Testis (tissue), 3 donors: ENCODE data around the gene TMEM39B. TPM values are rescaled to one million over a fixed set of nuclear protein-coding genes. Genes with fewer than 3 reads are reported as not detected.
"Not testable (repeated sequence)": the region's sequence is repeated elsewhere in the genome, so short reads cannot be mapped to it uniquely, and the experiment has no call there.

Experiments used
- DNase-seq: peaks from one replicate; pipeline ENCODE4 v3.0.0-alpha.2; 2019
- H3K27ac ChIP-seq, 2 donors: fragments of 200-600 bp; sonication (generic); one replicate each; pipeline ENCODE4 v1.5.1; 2019
- H3K27me3 ChIP-seq: fragments of 200-600 bp; sonication (generic); one replicate; pipeline ENCODE4 v1.5.1; 2019
- H3K36me3 ChIP-seq: fragments of 200-600 bp; sonication (generic); one replicate; pipeline ENCODE4 v1.5.1; 2017; ENCODE audit warnings: low read depth; ENCODE audit errors: missing control alignments
- H3K4me1 ChIP-seq: fragments of 200-600 bp; sonication (generic); one replicate; pipeline ENCODE4 v1.5.1; 2019
- H3K4me3 ChIP-seq, 2 donors: fragments of 200-600 bp; sonication (generic); one replicate each; pipeline ENCODE4 v1.5.1; 2017 to 2019
- H3K9me3 ChIP-seq: fragments of 200-600 bp; sonication (generic); one replicate; pipeline ENCODE4 v1.5.1; 2017
- POLR2A ChIP-seq: fragments of 450-650 bp; IDR thresholded peaks from one replicate; pipeline ENCODE4 v1.6.1; 2017; ENCODE audit warnings: antibody characterized with exemption, mild to moderate bottlenecking, moderate library complexity
- WGBS, 2 donors: methylation state at CpG; one replicate each; pipeline ENCODE4 v1.1.5; 2018; 5-methylcytosine and 5-hydroxymethylcytosine counted together
- intact Hi-C: fragments of 100-400 bp; cut with DNase I; formaldehyde crosslinking; loops from one replicate; pipeline ENCODE4 v1.15.1; 2023; ENCODE audit warnings: low total_unique reads
- polyA plus RNA-seq: library from polyadenylated mRNA; stranded (reverse); fragments of 350-450 nt; fragmentation: Illumina TruSeq; extraction: RNeasy Lipid Tissue Mini Kit (QIAGEN cat#74804); gene quantifications from one replicate; pipeline ENCODE4 v1.2.3, GENCODE V29; 2014; ENCODE audit warnings: low read depth, low replicate concordance; ENCODE audit not compliant: insufficient read depth
- total RNA-seq, 2 donors: library from RNA; depleted of rRNA; stranded (reverse); fragments of >200 nt; gene quantifications; one replicate each; pipeline ENCODE4 v1.2.3, GENCODE V29; 2016
- TF ChIP-seq, protein P1 (sequence below), 3 experiments: fragments of 450-650 bp in 2 of 3; fragments of 200-600 bp in 1 of 3; sonication (generic) in 1 of 3; IDR thresholded peaks; one replicate each; pipeline ENCODE4 v1.5.1; 2016 to 2019; ENCODE audit warnings: antibody characterized with exemption in 3 of 3, mild to moderate bottlenecking in 2 of 3, moderate library complexity in 1 of 3

Gene TMEM39B
- total and polyA plus RNA-seq, 3 donors from 2014 or later: 15.7 to 24.0 (median 16.9) TPM

DNA sequence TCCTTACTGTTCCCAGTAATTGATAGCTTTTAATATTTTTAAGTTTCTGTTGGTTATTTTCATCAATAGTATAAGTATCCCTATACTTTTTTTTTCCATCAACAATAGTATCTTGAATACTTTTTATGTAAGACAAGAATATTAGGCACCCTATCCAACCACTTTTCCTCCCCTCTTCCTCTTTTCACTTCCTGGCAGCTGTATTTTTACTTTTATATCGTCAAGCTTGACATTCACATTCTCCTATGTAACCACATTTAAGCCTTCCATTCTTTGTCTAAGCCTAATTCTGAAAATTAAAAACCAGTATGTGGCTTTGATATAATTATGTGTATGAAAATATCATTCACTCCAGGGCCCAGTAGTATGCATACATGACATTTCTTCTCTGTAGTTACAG lies 9.3 kb downstream of the TMEM39B start:
- no peaks in the 10 kb centered on the region for H3K27me3 ChIP-seq
- no peaks in the 10 kb centered on the region for H3K4me1 ChIP-seq
- H3K9me3 ChIP-seq: no peaks in the 10 kb centered on the region
- no peaks in the 10 kb centered on the region for H3K36me3 ChIP-seq
- H3K27ac ChIP-seq: no peak overlapping the region
- intact Hi-C loops: no loop called here
- TF ChIP-seq, protein P1, sequence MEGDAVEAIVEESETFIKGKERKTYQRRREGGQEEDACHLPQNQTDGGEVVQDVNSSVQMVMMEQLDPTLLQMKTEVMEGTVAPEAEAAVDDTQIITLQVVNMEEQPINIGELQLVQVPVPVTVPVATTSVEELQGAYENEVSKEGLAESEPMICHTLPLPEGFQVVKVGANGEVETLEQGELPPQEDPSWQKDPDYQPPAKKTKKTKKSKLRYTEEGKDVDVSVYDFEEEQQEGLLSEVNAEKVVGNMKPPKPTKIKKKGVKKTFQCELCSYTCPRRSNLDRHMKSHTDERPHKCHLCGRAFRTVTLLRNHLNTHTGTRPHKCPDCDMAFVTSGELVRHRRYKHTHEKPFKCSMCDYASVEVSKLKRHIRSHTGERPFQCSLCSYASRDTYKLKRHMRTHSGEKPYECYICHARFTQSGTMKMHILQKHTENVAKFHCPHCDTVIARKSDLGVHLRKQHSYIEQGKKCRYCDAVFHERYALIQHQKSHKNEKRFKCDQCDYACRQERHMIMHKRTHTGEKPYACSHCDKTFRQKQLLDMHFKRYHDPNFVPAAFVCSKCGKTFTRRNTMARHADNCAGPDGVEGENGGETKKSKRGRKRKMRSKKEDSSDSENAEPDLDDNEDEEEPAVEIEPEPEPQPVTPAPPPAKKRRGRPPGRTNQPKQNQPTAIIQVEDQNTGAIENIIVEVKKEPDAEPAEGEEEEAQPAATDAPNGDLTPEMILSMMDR (IDR thresholded peaks at IDR 0.05): no peak
- TF ChIP-seq POLR2A: no peak
- no peak overlapping the region for H3K4me3 ChIP-seq
- no peak for DNase-seq
- 72 to 77% methylated on average over 1 of the region's 1 CpG for whole genome bisulfite sequencing, 2 donors

DNA sequence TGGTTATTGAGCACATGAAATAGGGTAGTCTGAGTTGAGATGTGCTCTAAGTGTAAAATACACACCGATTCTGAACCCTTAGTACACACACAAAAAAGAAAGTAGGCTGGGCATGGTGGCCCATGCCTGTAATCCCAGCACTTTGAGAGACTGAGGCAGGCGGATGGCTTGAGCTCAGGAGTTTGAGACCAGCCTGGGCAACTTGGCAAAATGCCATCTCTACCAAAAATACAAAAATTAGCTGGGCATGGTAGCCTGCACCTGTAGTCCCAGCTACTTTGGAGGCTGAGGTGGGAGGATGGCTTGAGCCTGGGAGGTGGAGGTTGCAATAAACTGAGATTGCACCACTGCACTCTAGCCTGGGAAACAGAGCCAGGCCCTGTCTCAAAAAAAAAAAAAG lies 13.6 kb downstream of the TMEM39B start:
- intact Hi-C loops, H3K36me3 ChIP-seq, H3K27me3 ChIP-seq, H3K27ac ChIP-seq, H3K9me3 ChIP-seq, H3K4me3 ChIP-seq, H3K4me1 ChIP-seq, DNase-seq: not testable (repeated sequence)
- 97 to 100% methylated on average over 2 of the region's 2 CpGs for WGBS, 2 donors

DNA sequence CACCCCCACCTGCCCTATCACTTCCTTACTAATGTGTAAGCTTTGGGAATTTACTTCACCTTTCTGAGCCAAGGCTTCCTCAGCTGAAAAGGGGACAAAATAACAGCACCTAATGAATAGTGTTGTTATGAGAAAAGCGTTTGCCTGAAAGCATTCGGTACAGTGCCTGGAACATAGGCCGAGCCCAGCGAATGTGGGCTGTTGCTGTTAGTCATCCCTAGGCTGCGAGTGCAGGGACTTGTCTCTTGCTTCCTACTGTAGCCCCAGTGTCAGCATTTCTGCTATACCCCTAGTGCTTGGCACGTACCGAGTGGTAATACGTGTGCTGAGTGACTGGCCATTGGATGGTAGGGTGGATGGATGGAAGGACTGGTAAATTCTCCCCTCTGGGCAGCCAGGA lies 18.4 kb downstream of the TMEM39B start:
- 93 to 98% methylated on average over 8 of the region's 8 CpGs for WGBS, 2 donors
- H3K36me3 ChIP-seq: no peaks in the 10 kb centered on the region
- H3K4me3 ChIP-seq: no peak overlapping the region
- no peak for DNase-seq
- H3K9me3 ChIP-seq: no peaks in the 10 kb centered on the region
- H3K4me1 ChIP-seq: no peaks in the 10 kb centered on the region
- H3K27ac ChIP-seq: no peak overlapping the region
- no peaks in the 10 kb centered on the region for H3K27me3 ChIP-seq
- TF ChIP-seq POLR2A: no peak
- TF ChIP-seq, protein P1 (IDR thresholded peaks at IDR 0.05): no peak
- intact Hi-C loops: no loop called here

DNA sequence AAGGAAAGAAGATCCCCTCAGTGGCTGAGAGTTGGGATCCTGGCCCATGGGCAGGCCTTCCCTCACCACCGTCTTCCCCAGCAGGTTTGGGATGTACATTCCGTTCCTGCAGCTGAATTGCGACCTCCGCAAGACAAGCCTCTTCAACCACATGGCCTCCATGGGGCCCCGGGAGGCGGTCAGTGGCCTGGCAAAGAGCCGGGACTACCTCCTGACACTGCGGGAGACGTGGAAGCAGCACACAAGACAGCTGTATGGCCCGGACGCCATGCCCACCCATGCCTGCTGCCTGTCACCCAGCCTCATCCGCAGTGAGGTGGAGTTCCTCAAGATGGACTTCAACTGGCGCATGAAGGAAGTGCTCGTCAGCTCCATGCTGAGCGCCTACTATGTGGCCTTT lies 18.9 kb downstream of the TMEM39B start:
- intact Hi-C loops: no loop called here
- no peaks in the 10 kb centered on the region for H3K36me3 ChIP-seq
- no peak overlapping the region for H3K27ac ChIP-seq
- no peak for TF ChIP-seq POLR2A
- TF ChIP-seq, protein P1 (IDR thresholded peaks at IDR 0.05): no peak
- no peaks in the 10 kb centered on the region for H3K4me1 ChIP-seq
- no peak for DNase-seq
- H3K4me3 ChIP-seq: no peak overlapping the region
- no peaks in the 10 kb centered on the region for H3K27me3 ChIP-seq
- H3K9me3 ChIP-seq: no peaks in the 10 kb centered on the region
- WGBS, 2 donors: 95% methylated on average over 15 of the region's 15 CpGs; no CpG with 5 or more reads in 1 of the 2 donors

DNA sequence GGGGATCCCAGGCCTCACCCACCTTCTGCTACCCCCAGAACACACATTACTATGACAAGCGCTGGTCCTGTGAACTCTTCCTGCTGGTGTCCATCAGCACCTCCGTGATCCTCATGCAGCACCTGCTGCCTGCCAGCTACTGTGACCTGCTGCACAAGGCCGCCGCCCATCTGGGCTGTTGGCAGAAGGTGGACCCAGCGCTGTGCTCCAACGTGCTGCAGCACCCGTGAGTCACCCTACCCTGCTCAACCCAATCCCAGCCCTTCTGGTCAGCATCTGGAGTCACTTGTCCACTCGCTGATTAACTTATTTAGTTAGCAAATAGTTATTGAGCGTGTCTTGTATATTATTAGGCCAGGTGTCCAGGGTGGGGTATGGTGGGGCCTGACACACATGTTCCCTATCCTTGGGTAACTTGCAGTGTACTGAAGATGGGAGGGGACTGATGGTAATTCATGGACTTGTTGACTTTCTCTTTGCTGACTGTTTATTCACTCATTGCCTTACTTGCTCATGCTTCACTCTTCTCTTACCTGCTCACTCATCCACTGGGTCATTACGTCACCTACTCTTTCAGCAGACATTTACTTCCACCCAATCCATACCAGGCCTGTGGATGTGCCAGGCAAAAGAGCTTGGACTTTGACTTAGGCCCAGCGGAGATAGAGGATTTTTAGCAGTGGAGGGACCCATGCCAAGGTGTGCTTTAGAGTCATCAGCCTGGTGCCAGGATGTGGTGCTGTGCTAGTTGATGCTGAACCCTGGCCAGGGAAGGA lies 22.2 kb downstream of the TMEM39B start:
- Histone ChIP-seq H3K4me3 (no peak overlapping the region), H3K36me3 (no peaks in the 10 kb centered on the region), H3K4me1 (no peaks in the 10 kb centered on the region), H3K27ac (no peak overlapping the region), H3K27me3 (no peaks in the 10 kb centered on the region), H3K9me3 (no peaks in the 10 kb centered on the region)
- intact Hi-C loops: no loop called here
- DNase-seq: no peak
- TF ChIP-seq, protein P1 (IDR thresholded peaks at IDR 0.05): no peak
- TF ChIP-seq POLR2A: no peak
- 93 to 95% methylated on average over 11 of the region's 11 CpGs for WGBS, 2 donors
